Subcutaneous abdominal adipose tissue (tissue), 5 donors: Measurements from ENCODE around the gene TSPAN3.

Experiments
- H3K27ac ChIP-seq: one replicate; pipeline ENCODE4 v1.7.0; 2013; ENCODE audit warnings: low read depth, mild to moderate bottlenecking, inconsistent platforms, low read length, moderate library complexity
- H3K27me3 ChIP-seq, 5 donors: one replicate each; pipeline ENCODE4 v1.7.0; 2013; ENCODE audit warnings: low read length in 5 of 5, inconsistent platforms in 1 of 5; ENCODE audit not compliant: control insufficient read depth in 5 of 5, insufficient read depth in 4 of 5
- H3K36me3 ChIP-seq, 5 donors: one replicate each; pipeline ENCODE4 v1.7.0; 2013; ENCODE audit warnings: low read length in 5 of 5; ENCODE audit not compliant: control insufficient read depth in 5 of 5, insufficient read depth in 5 of 5
- H3K4me1 ChIP-seq, 5 donors: one replicate each; pipeline ENCODE4 v1.7.0; 2013; ENCODE audit warnings: low read length in 5 of 5, mild to moderate bottlenecking in 3 of 5, moderate library complexity in 1 of 5; ENCODE audit not compliant: control insufficient read depth in 5 of 5, insufficient read depth in 5 of 5
- H3K4me3 ChIP-seq, 5 donors: one replicate each; pipeline ENCODE4 v1.7.0; 2013; ENCODE audit warnings: low read length in 5 of 5, low read depth in 1 of 5
- H3K9ac ChIP-seq, 5 donors: one replicate each; pipeline ENCODE4 v1.7.0; 2013; ENCODE audit warnings: low read length in 5 of 5, mild to moderate bottlenecking in 4 of 5, moderate library complexity in 3 of 5
- H3K9me3 ChIP-seq, 5 donors: one replicate each; pipeline ENCODE4 v1.7.0; 2013; ENCODE audit warnings: low read length in 5 of 5; ENCODE audit not compliant: control insufficient read depth in 5 of 5
- donor health status: healthy.
- donor health status: healthy.
- donor health status: healthy.
- donor health status: healthy.
- donor health status: healthy.

The TSPAN3 gene

GRCh38 chr15:76993114-76993725 is 77.7 kb downstream of the TSPAN3 start:
- no peaks in the 10 kb centered on the region for H3K36me3 ChIP-seq

GRCh38 chr15:76991741-76992645 is 78.9 kb downstream of the TSPAN3 start:
- peaks cover 5 to 80% (median 51%) of the 10 kb centered on the region in 5 donors for H3K4me1 ChIP-seq
- H3K9ac ChIP-seq, result no peak overlapping the region
- H3K27me3 ChIP-seq, result no peaks in the 10 kb centered on the region
- no peaks in the 10 kb centered on the region for H3K9me3 ChIP-seq
- H3K4me3 ChIP-seq, result no peak overlapping the region
- no peak overlapping the region for H3K27ac ChIP-seq
- H3K36me3 ChIP-seq, result no peaks in the 10 kb centered on the region

More at GRCh38 chr15:76993114-76993725, 77.7 kb downstream of the TSPAN3 start:
- Histone ChIP-seq H3K9ac (no peak overlapping the region), H3K9me3 (no peaks in the 10 kb centered on the region), H3K27ac (no peak overlapping the region), H3K4me3 (no peak overlapping the region), H3K4me1 (peaks cover 5 to 81% (median 52%) of the 10 kb centered on the region in 5 donors), H3K27me3 (no peaks in the 10 kb centered on the region)
